Inferior parietal cortex (tissue), 1 donor: ENCODE data around the gene NCAM2.

Experiments used
- DNase-seq: peaks from one replicate; pipeline ENCODE4 v3.0.0-alpha.2; 2016; ENCODE audit errors: extremely low spot score

The NCAM2 gene

DNA sequence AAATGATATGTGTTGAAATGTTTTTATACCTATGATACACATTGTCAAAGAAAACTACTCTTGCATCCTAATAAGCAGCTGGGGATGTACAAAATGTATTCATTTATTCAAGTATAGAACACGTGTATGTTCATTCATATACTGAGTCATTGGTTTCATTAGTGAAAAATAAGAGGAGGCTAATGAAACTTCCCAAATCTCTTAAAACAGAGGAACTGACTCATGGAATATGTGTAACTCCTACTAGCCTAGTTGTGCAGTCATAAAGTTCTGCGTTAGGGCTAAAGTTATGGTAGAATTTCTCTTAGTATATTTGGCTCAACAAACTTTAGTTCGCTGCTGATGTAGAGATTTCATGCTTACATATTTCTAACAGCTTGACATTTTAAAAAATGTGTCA is 441.6 kb downstream of the NCAM2 start:
- DNase-seq: no peak

DNA sequence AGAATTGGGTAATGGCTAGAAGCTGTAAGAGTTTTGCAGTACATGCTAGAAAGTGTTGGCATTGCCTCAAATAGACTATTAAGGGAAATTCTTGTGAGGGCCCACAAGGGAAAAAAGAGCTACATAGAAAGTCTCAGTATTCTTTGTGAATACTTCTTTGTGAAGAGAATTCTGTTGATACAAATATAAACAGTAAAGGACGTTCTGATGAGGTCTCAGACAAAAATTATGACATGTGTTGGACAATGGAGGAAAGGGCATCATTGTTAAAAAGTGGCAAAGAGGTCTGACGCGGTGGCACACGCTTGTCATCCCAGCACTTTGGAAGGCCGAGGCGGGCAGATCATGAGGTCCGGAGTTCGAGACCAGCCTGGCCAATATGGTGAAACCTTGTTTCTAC is 458.9 kb downstream of the NCAM2 start:
- no peak for DNase-seq

DNA sequence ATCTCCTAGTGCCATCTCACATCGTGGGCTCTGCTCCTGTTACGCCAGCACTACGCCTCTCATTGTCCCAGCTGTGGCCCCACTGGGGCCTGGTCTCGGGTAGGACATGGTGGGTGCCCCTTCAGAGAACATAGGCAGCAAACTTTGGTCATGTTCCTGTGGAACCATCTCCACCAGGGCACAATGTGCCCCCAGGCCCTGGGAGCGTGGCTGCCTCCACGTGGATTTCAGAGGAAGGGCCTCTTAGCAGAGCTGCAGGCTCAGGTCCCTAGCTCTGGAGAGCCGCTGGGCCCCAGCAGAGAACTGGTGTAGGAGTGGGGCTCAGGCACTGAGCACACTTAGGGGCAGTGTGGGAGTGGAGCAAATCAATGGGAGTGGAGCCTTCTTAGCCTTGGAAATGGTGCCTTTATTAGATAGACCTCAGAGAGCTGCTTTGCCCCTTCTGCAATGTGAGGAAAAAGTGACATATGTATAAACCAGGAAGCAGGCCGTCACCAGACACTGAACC is 460.0 kb downstream of the NCAM2 start:
- no peak for DNase-seq

DNA sequence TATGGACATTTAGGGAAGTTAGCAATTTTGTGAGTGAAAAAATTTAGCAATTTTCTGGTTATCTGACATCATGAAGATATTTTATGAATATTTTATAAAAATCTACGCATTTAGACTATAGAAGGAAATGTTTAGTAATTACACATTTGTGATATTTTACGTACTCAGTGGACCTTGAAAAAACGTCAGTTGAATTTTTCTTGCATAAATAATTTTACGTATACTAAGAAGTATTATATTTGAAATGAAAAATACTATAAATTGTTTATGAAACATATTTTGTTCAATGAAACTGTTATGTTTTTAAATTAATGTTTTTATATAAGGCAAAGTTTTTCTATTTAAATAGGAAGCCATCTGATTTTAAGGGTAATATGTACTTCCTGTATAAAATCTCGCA is 462.8 kb downstream of the NCAM2 start:
- no peak for DNase-seq

DNA sequence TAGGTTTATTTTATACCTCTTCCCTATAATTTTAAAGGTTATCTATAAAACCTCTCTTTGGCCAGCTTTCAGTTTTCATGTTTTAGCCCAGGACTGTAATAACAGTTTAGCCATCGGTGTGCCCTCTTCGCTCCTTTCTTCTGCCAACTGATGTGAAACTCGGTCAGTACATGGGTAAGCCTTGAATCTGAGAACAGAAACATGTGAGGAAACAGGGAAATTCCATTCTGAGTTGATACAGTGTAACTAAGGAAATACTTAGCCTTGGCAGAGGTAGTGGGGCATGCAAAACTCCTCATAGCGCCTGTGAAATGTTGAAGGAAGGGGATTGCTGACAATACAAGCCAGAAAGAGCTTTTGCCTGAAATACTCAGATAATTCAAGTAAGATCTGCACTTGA is 465.2 kb downstream of the NCAM2 start:
- DNase-seq: no peak

DNA sequence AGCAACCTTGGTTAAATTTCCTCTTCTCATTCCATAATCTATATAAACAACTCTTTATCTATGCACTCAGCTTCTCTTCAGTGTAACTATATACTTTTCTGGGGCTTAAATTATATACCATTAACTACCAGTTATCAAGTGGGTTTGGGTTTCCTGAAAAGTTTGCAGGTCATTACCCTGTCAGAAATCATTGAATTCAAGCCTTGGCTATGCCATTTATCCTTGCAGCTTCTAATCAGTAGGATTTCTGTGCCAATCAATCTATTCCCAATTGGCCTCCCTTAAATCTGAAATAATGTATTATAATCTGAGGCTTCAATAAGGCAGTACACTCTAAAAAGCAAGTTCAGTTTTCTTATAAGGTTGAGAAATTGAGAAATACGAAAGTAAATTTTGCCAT is 466.5 kb downstream of the NCAM2 start:
- no peak for DNase-seq

DNA sequence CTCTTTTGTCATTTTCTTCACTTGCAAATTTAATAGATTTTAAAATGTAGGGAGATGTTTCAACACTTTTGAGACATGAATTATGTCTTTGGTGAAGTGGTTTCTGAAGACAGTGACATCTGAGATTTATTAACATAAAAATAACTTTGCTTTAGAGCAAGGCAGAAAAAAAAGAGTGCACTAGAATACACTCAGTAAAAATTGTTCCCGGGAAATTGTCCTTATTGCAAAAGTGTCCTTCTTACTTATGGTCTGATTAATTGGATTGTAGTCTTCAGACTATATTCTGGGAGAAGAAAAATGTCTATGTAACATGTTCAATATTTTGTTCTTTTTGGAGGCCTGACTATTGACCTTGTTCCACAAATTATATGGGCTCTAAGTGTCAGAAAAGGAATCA is 468.5 kb downstream of the NCAM2 start:
- no peak for DNase-seq

DNA sequence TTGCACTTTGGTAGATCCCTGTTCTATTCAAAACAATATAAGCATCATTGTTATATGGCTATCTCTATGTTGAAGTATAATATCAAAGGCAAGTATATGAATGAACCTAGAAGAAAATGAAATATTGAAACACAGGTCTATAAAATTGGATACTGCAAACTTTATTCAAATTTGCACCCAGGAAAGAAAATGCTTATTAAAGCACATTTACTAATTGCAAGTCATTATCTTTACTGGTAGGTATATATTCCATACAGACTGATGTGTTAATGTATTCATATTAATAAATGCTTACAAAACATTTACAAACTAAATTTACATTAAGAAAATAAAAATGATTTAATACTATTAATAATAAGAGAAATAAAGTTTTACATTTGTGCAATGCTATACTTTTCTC is 469.8 kb downstream of the NCAM2 start:
- DNase-seq: no peak

DNA sequence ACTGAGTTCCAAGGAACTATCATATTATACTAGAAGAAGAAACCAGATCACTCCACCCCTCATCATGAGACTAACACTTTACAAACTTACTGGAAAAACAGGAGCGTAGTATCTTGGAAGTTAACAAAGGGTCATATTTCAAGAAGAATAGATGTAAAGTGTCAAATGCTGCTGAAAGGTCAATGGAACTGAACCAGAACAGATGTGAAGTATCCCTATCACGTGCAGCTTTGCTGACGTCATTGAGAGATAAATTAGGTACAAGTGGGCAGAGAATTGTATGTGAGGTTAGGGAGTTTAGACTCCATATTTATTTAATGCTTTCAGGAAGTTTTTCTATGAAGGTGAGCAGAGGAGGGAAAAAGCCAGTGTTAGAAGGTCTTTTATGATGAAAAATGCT is 483.0 kb downstream of the NCAM2 start:
- DNase-seq: no peak

DNA sequence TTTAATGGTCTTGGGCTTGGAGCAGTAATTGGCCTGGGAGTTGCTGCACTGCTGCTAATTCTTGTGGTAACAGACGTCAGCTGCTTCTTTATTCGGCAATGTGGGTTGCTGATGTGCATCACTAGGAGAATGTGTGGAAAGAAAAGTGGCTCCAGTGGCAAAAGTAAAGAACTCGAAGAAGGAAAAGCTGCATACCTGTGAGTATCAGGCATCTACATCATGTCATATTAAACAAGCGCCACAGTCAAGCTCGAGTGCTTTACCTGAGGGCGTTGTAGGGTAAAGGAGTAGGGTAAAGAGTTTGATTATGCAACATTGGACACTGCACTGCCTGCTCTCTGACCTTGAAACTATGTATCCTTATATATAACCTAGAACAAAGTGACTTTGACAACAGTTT is 510.6 kb downstream of the NCAM2 start:
- no peak for DNase-seq

DNA sequence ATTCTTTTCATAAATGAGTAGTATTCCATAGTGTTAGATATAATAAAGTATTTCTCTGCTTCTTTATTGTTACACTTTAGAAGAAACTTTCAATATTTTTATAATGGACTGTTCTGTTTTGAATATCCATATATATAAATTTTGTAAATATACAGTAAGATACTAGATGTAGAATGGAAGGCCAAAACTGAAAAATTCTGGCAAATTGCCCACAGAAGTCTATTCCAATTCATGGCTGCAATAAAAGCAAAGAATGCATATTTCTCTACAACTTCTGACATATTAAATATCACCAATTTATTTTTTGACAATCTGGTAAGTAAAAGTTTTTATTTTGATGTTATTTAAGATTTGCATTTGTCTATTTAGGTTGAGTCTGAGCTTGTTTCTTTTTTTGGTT is 532.5 kb downstream of the NCAM2 start:
- no peak for DNase-seq

DNA sequence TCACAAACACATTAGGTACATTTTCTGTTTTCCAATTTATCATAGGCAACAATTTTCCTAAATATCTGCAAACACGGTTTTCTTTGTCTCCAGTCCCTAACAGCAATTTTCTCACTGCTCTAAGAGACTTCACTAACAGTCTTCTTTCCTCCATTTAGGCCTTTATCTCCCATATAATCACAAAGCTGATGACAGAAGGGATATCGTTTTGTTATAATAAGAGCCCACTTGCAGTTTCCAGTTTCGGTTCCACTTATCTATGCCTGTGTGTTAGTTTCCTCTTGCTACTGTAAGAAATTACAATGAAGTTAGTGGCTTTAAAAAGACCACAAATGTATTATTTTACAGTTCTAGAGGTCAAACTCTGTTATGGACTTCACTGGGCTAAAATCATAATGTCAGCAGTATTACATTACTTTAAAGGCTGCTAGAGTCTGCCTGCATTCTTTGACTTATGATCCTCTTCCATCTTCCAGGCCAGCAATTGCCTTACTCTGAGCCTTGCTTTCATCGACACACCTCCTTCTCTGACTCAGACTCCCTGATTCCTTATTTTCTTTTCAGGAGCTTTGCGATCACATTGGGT is 549.3 kb downstream of the NCAM2 start:
- DNase-seq: no peak

DNA sequence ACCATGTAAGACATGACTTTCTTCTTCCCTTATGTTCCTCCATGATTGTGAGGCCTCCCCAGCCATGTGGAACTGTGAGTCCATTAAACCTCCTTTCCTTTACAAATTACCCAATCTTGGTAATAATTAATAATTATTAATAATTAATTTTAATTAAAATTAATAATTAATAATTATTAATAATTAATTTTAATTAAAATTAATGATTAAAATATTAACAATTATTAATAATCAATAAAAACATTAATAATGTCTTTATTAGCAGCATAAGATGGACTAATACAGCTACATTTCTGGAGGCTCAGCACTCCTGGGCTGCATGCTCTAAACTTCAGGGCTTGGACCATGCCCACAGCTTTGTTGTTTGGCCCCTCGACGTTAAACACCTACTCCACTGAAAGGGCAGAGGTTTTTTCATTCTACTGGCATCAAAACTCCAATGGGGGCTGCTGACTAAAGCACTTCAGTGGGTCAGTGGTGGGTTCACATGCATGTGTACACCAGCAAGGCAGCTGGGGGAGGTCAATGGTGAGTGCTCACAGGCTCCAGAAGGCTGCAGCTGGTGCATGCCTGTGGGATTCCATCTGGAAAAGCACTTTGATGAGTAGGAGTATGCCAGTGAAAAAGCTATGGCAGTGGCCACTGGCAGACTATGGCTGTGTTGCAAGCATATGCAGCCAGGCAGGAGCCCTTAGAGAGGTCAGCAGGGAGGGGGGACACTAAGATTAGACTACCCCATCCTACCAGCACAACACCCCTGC is 561.3 kb downstream of the NCAM2 start:
- DNase-seq: no peak
